Parathyroid adenoma (tissue), 2 donors: Measurements from ENCODE around the gene KCNJ8.

ENCODE experiments used
- H2AFZ ChIP-seq: fragments of 300-600 bp; sonication (generic); one replicate; pipeline ENCODE4 v1.7.0; 2017; ENCODE audit warnings: antibody characterized with exemption, mild to moderate bottlenecking
- H3K27ac ChIP-seq: fragments of 300-600 bp; sonication (generic); one replicate; pipeline ENCODE4 v1.7.0; 2017
- H3K27me3 ChIP-seq: fragments of 300-600 bp; sonication (generic); one replicate; pipeline ENCODE4 v1.7.0; 2017; ENCODE audit warnings: low read length; ENCODE audit not compliant: control insufficient read depth, insufficient read depth
- H3K36me3 ChIP-seq: fragments of 300-600 bp; sonication (generic); one replicate; pipeline ENCODE4 v1.7.0; 2017; ENCODE audit warnings: low read length; ENCODE audit not compliant: control insufficient read depth, insufficient read depth
- H3K4me1 ChIP-seq: fragments of 300-600 bp; sonication (generic); one replicate; pipeline ENCODE4 v1.7.0; 2017; ENCODE audit warnings: control low read depth
- H3K4me2 ChIP-seq: fragments of 300-600 bp; sonication (generic); one replicate; pipeline ENCODE4 v1.7.0; 2017; ENCODE audit warnings: low read length
- H3K4me3 ChIP-seq: fragments of 300-600 bp; sonication (generic); one replicate; pipeline ENCODE4 v1.7.0; 2017; ENCODE audit warnings: low read depth, low read length
- H3K79me2 ChIP-seq: fragments of 300-600 bp; sonication (generic); one replicate; pipeline ENCODE4 v1.7.0; 2017; ENCODE audit warnings: control low read depth
- H3K9ac ChIP-seq: fragments of 300-600 bp; sonication (generic); one replicate; pipeline ENCODE4 v1.7.0; 2017; ENCODE audit warnings: mild to moderate bottlenecking
- H3K9me3 ChIP-seq: fragments of 300-600 bp; sonication (generic); one replicate; pipeline ENCODE4 v1.7.0; 2017; ENCODE audit warnings: low read length; ENCODE audit not compliant: control insufficient read depth
- TF ChIP-seq, protein P1 (sequence below): fragments of 300-600 bp; sonication (generic); IDR thresholded peaks from one replicate; pipeline ENCODE4 v1.7.0; 2017; ENCODE audit warnings: antibody characterized with exemption, mild to moderate bottlenecking
- donor health status: primary hyperparathyroidism.

The KCNJ8 gene

DNA sequence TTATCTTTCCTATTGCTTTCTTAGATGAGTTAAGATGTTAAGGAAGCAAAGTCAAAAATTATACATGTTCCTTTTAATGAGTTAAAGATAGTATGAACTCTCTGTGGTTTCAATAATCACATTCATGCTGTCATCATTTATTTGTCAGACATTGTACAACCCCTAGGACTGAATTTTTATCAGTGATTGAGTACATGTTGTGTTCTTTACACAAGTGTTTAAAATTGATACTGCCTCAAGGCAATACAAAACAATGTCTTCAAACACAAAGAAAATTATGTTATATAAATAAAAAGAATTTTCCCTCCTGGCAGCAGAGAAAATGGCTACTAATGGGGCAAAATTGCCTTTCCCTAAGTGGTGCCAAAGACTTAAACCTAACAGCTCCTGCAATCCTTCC, 34.6 kb upstream of the KCNJ8 start:
- Histone ChIP-seq H3K9ac (no peak overlapping the region), H3K27me3 (no peaks in the 10 kb centered on the region), H3K4me2 (no peak overlapping the region), H3K4me1 (no peaks in the 10 kb centered on the region), H3K9me3 (no peaks in the 10 kb centered on the region), H3K27ac (no peak overlapping the region), H2AFZ (no peak overlapping the region), H3K4me3 (no peak overlapping the region), H3K36me3 (no peaks in the 10 kb centered on the region), H3K79me2 (no peaks in the 10 kb centered on the region)
- TF ChIP-seq, protein P1, sequence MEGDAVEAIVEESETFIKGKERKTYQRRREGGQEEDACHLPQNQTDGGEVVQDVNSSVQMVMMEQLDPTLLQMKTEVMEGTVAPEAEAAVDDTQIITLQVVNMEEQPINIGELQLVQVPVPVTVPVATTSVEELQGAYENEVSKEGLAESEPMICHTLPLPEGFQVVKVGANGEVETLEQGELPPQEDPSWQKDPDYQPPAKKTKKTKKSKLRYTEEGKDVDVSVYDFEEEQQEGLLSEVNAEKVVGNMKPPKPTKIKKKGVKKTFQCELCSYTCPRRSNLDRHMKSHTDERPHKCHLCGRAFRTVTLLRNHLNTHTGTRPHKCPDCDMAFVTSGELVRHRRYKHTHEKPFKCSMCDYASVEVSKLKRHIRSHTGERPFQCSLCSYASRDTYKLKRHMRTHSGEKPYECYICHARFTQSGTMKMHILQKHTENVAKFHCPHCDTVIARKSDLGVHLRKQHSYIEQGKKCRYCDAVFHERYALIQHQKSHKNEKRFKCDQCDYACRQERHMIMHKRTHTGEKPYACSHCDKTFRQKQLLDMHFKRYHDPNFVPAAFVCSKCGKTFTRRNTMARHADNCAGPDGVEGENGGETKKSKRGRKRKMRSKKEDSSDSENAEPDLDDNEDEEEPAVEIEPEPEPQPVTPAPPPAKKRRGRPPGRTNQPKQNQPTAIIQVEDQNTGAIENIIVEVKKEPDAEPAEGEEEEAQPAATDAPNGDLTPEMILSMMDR: no peak

DNA sequence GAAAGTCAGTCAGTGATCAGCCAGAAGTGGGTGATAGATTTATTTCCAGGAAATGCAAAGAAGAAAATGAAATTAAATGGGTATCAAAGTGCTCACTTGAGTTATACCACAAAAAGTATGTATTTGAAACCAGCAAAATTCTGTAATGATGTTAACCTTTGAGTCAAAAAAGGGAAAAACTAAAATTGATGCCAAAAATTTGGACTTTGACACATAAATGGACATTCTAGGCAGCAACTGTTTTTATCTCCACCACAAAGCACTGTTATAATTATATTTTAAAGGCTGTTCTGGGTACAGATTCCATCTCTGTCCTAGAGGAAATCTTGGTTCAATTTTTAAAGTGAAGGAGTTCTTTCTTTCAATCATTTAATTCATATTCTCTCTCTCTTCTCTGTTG, 31.7 kb upstream of the KCNJ8 start:
- no peak overlapping the region for H3K9ac ChIP-seq
- H2AFZ ChIP-seq: no peak overlapping the region
- no peaks in the 10 kb centered on the region for H3K36me3 ChIP-seq

DNA sequence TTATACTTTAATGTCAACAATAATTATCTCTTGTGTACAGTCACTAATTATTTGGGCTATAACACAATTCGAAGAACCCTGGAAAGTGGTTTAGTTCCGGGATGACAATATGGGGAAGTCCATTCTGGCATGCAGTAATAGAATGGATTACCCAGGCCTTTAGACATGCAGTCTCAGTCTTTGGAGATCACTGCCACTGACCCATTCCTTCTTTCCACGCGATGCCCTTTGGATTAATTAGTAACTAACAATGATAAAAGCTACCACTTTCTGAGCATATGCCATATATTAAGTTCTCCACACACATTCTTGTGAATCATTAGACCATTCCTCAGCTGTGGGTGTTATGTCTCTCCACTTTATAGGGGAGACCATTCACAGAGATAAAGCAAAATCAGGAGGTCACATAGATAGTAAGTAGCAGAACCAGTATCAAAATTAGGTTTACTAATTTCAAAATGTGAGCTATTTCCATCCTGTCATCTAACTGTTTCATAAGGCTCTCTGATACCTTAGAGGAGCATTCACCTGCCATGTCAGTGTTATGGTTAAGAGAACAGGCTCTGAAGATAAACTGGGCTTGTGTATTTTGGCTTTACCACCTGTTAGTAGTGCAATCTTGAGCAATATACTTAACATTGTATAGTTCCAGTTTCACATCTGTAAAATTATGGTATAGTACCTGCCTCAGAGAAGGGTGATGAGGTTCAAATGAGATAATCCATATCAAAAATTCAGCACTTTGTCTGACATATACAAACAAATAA, 27.2 kb upstream of the KCNJ8 start:
- no peak overlapping the region for H2AFZ ChIP-seq
- no peaks in the 10 kb centered on the region for H3K4me1 ChIP-seq
- no peak overlapping the region for H3K4me3 ChIP-seq
- TF ChIP-seq, protein P1: no peak
- no peak overlapping the region for H3K4me2 ChIP-seq
- no peaks in the 10 kb centered on the region for H3K9me3 ChIP-seq
- no peak overlapping the region for H3K27ac ChIP-seq
- H3K79me2 ChIP-seq: no peaks in the 10 kb centered on the region
- H3K9ac ChIP-seq: no peak overlapping the region
- no peaks in the 10 kb centered on the region for H3K36me3 ChIP-seq
- no peaks in the 10 kb centered on the region for H3K27me3 ChIP-seq

More for the DNA sequence above, 31.7 kb upstream of the KCNJ8 start:
- Histone ChIP-seq H3K9me3 (no peaks in the 10 kb centered on the region), H3K4me3 (no peak overlapping the region), H3K4me1 (no peaks in the 10 kb centered on the region), H3K4me2 (no peak overlapping the region), H3K27me3 (no peaks in the 10 kb centered on the region), H3K79me2 (no peaks in the 10 kb centered on the region), H3K27ac (no peak overlapping the region)
- TF ChIP-seq, protein P1: no peak

DNA sequence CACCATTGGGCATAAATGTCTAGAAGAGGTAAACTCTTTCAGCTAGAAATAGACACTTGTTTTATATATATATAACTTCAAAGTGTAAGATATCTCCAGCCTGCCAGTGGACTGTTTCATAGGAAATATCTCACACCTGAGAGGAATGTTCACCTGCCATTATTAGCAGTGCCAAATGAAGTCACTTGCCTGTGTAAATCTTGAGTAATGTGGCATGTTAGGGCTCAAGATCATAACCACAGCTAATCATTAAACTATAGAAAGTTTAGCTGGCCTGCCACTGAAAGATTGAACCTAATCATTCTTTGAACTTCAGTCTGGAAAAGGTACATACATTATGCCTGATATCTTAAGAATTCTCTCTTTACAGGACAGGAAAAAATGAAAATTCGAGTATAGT, 25.5 kb upstream of the KCNJ8 start:
- H3K4me3 ChIP-seq: no peak overlapping the region
- TF ChIP-seq, protein P1: no peak
- no peaks in the 10 kb centered on the region for H3K79me2 ChIP-seq
- H3K4me1 ChIP-seq: no peaks in the 10 kb centered on the region
- no peaks in the 10 kb centered on the region for H3K36me3 ChIP-seq
- no peak overlapping the region for H3K9ac ChIP-seq
- H3K4me2 ChIP-seq: no peak overlapping the region
- H3K27me3 ChIP-seq: no peaks in the 10 kb centered on the region
- H3K9me3 ChIP-seq: no peaks in the 10 kb centered on the region
- no peak overlapping the region for H3K27ac ChIP-seq
- H2AFZ ChIP-seq: no peak overlapping the region

DNA sequence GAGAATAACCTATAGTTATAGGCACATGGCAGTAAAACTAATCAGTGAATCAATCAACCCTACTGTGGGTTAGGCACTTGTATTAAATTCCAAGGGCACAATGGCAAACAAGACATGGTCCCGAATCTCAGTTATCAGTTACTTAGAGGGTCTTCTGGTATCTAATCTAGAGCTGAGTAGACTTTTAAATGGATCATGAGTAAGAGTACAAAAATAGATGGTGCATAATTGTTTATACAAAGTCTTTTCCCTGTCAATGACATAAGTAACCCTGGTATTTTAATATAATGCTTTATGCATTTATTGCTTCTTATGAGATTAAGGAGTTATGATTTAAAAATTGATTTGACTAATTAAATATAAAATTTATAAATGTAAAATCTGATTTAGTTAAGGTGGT, 23.0 kb upstream of the KCNJ8 start:
- Histone ChIP-seq H3K36me3 (no peaks in the 10 kb centered on the region), H2AFZ (no peak overlapping the region), H3K4me2 (no peak overlapping the region), H3K4me3 (no peak overlapping the region), H3K9me3 (no peaks in the 10 kb centered on the region), H3K9ac (no peak overlapping the region), H3K27ac (no peak overlapping the region), H3K27me3 (no peaks in the 10 kb centered on the region), H3K4me1 (no peaks in the 10 kb centered on the region), H3K79me2 (no peaks in the 10 kb centered on the region)
- TF ChIP-seq, protein P1: no peak
